ENCODE data around the gene NAIF1.
A peak's percentile ranks its signal among the peaks of the same experiment; 100 is the strongest.

NAIF1 gene

DNA sequence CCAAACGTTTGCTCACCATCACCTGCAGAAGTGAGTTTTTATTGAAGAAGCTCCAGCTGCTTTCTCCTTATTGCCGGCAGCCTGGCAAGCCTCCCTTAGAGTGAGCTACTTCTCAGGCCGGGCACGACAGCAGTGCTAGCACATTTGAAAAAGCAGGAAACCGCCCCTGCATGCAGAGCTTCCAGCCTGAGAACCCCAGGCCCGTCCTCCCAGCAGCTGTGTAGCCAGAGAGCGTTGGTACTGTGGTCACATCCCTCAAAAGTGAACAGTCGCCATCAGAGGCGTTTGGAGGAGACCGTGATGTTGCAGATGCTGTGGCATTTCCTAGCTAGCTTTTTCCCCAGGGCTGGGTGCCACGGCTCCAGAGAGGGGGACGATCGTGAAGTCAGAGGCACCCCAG, 24.5 kb upstream of the NAIF1 start:
- no peak for DNase-seq (ENCODE audit: low spot score)
- Histone ChIP-seq H3K79me1 (ENCODE audit: low read depth, low read length) (peaks cover 2% of the 10 kb centered on the region), H3K4me3 (ENCODE audit: low read length in 2 of 2) (peak overlapping the region in 1 of 2 donors; percentile 30), H4K91ac (ENCODE audit: low read depth, low read length, poor library complexity) (no peak overlapping the region), H3K36me3 (replicated peaks in 1 of 2; ENCODE audit: control insufficient read depth in 2 of 2, insufficient read depth in 2 of 2, low read length in 2 of 2) (peaks cover 0 to 4% of the 10 kb centered on the region in 2 donors), H2BK15ac (ENCODE audit: low read length) (no peak overlapping the region), H3K4ac (ENCODE audit: low read length) (no peak overlapping the region), H2AK5ac (ENCODE audit: low read depth, low read length) (no peak overlapping the region), H3K9ac (ENCODE audit: low read depth, low read length, poor library complexity) (no peak overlapping the region), H3K23ac (ENCODE audit: low read depth, low read length, poor library complexity) (no peak overlapping the region), H3K4me1 (ENCODE audit: control insufficient read depth in 2 of 2, insufficient read depth in 1 of 2, low read depth in 1 of 2, low read length in 2 of 2) (peaks cover 13 to 36% of the 10 kb centered on the region in 2 donors), H3K18ac (ENCODE audit: low read length) (no peak overlapping the region), H2BK120ac (ENCODE audit: low read depth, low read length) (no peak overlapping the region), H2BK5ac (ENCODE audit: low read length) (no peak overlapping the region), H2BK12ac (ENCODE audit: low read length) (no peak overlapping the region), H3K27ac (replicated peaks; ENCODE audit: low read length) (no peak overlapping the region), H3K4me2 (ENCODE audit: insufficient read depth, low read length, poor library complexity, severe bottlenecking) (no peak overlapping the region), H3K9me3 (replicated peaks in 1 of 2; ENCODE audit: control insufficient read depth in 2 of 2, insufficient read depth in 1 of 2, low read depth in 1 of 2, low read length in 2 of 2) (no peaks in the 10 kb centered on the region), H4K8ac (ENCODE audit: low read depth, low read length) (no peak overlapping the region), H3K14ac (ENCODE audit: low read length) (peak overlapping the region; percentile 31), H2AFZ (ENCODE audit: low read length) (peak overlapping the region; percentile 32), H3K27me3 (ENCODE audit: control insufficient read depth in 3 of 3, insufficient read depth in 3 of 3, low read depth in 1 of 3, low read length in 3 of 3) (no peaks in the 10 kb centered on the region)
- no CpG with 5 or more reads among the region's 13 CpGs for WGBS, 2 donors (ENCODE audit: extremely low coverage in 2 of 2, insufficient read length in 2 of 2, insufficient replicate concordance in 1 of 2)

DNA sequence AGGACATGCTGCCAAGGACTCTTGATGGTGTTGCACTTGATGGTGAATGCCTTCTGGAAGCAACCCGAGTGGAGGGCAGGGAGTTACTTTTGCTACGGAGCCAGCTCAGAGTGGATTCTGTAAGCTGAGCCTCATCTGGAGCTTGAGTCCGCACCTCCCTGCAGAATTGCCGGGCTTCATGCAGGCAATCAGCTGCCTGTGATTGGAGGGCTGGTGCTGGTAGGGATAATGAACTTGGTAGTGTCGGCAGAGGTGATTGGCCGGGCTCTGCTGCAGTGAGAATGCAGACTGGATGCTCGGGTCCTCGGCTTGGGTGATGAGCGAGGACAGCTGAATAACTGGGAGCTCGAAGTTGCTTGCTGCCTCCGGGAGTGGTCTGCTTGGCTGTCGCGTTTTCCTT, 24.0 kb upstream of the NAIF1 start:
- Histone ChIP-seq H3K4ac (ENCODE audit: low read length) (no peak overlapping the region), H2AK5ac (ENCODE audit: low read depth, low read length) (no peak overlapping the region), H2BK120ac (ENCODE audit: low read depth, low read length) (no peak overlapping the region), H2BK12ac (ENCODE audit: low read length) (no peak overlapping the region), H2BK15ac (ENCODE audit: low read length) (no peak overlapping the region), H3K9me3 (replicated peaks in 1 of 2; ENCODE audit: control insufficient read depth in 2 of 2, insufficient read depth in 1 of 2, low read depth in 1 of 2, low read length in 2 of 2) (no peaks in the 10 kb centered on the region), H3K14ac (ENCODE audit: low read length) (no peak overlapping the region), H3K36me3 (replicated peaks in 1 of 2; ENCODE audit: control insufficient read depth in 2 of 2, insufficient read depth in 2 of 2, low read length in 2 of 2) (peaks cover 0 to 5% of the 10 kb centered on the region in 2 donors), H2BK5ac (ENCODE audit: low read length) (no peak overlapping the region), H4K8ac (ENCODE audit: low read depth, low read length) (no peak overlapping the region), H3K4me1 (ENCODE audit: control insufficient read depth in 2 of 2, insufficient read depth in 1 of 2, low read depth in 1 of 2, low read length in 2 of 2) (peaks cover 12 to 36% of the 10 kb centered on the region in 2 donors), H3K18ac (ENCODE audit: low read length) (no peak overlapping the region), H3K23ac (ENCODE audit: low read depth, low read length, poor library complexity) (no peak overlapping the region), H4K91ac (ENCODE audit: low read depth, low read length, poor library complexity) (no peak overlapping the region), H3K9ac (ENCODE audit: low read depth, low read length, poor library complexity) (no peak overlapping the region), H3K27me3 (ENCODE audit: control insufficient read depth in 3 of 3, insufficient read depth in 3 of 3, low read depth in 1 of 3, low read length in 3 of 3) (no peaks in the 10 kb centered on the region), H3K79me1 (ENCODE audit: low read depth, low read length) (peaks cover 2% of the 10 kb centered on the region), H3K4me3 (ENCODE audit: low read length in 2 of 2) (peak overlapping the region in 1 of 2 donors; percentile 30), H2AFZ (ENCODE audit: low read length) (peak overlapping the region; percentile 32), H3K27ac (replicated peaks; ENCODE audit: low read length) (no peak overlapping the region), H3K4me2 (ENCODE audit: insufficient read depth, low read length, poor library complexity, severe bottlenecking) (no peak overlapping the region)
- no peak for DNase-seq (ENCODE audit: low spot score)
- no CpG with 5 or more reads among the region's 13 CpGs for WGBS, 2 donors (ENCODE audit: extremely low coverage in 2 of 2, insufficient read length in 2 of 2, insufficient replicate concordance in 1 of 2)

DNA sequence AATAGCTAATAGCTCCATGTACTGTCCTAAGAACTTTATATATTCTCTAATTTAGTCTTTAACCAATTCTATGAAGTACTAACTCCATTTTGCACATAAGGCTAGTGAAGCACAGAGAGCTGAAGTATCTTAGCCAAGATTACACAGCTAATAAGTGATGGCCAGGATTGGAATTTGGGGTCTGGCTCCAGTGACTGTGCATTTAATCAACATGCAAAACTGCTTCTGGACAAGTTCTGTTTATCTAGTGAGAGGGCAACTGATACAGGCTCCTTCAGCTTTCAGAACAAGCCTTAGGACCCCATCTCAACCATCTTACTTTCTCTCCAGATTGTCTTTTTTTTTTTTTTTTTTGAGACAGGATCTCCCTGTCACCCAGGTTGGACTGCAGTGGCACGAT, 22.2 kb upstream of the NAIF1 start:
- Histone ChIP-seq H2AK5ac (ENCODE audit: low read depth, low read length) (no peak overlapping the region), H2BK120ac (ENCODE audit: low read depth, low read length) (no peak overlapping the region), H3K27me3 (ENCODE audit: control insufficient read depth in 3 of 3, insufficient read depth in 3 of 3, low read depth in 1 of 3, low read length in 3 of 3) (no peaks in the 10 kb centered on the region), H3K4me1 (ENCODE audit: control insufficient read depth in 2 of 2, insufficient read depth in 1 of 2, low read depth in 1 of 2, low read length in 2 of 2) (peaks cover 6 to 27% of the 10 kb centered on the region in 2 donors), H3K14ac (ENCODE audit: low read length) (no peak overlapping the region), H3K36me3 (replicated peaks in 1 of 2; ENCODE audit: control insufficient read depth in 2 of 2, insufficient read depth in 2 of 2, low read length in 2 of 2) (peaks cover 0 to 9% of the 10 kb centered on the region in 2 donors), H3K27ac (replicated peaks; ENCODE audit: low read length) (no peak overlapping the region), H2AFZ (ENCODE audit: low read length) (no peak overlapping the region), H3K23ac (ENCODE audit: low read depth, low read length, poor library complexity) (no peak overlapping the region), H3K4me3 (ENCODE audit: low read length in 2 of 2) (no peak overlapping the region), H4K91ac (ENCODE audit: low read depth, low read length, poor library complexity) (no peak overlapping the region), H3K9ac (ENCODE audit: low read depth, low read length, poor library complexity) (no peak overlapping the region), H4K8ac (ENCODE audit: low read depth, low read length) (no peak overlapping the region), H2BK12ac (ENCODE audit: low read length) (no peak overlapping the region), H2BK15ac (ENCODE audit: low read length) (no peak overlapping the region), H3K9me3 (replicated peaks in 1 of 2; ENCODE audit: control insufficient read depth in 2 of 2, insufficient read depth in 1 of 2, low read depth in 1 of 2, low read length in 2 of 2) (no peaks in the 10 kb centered on the region), H3K79me1 (ENCODE audit: low read depth, low read length) (no peaks in the 10 kb centered on the region), H3K4ac (ENCODE audit: low read length) (no peak overlapping the region), H3K18ac (ENCODE audit: low read length) (no peak overlapping the region), H3K4me2 (ENCODE audit: insufficient read depth, low read length, poor library complexity, severe bottlenecking) (no peak overlapping the region), H2BK5ac (ENCODE audit: low read length) (no peak overlapping the region)
- no CpG with 5 or more reads among the region's 1 CpG for WGBS, 2 donors (ENCODE audit: extremely low coverage in 2 of 2, insufficient read length in 2 of 2, insufficient replicate concordance in 1 of 2)
- DNase-seq (ENCODE audit: low spot score) = no peak

DNA sequence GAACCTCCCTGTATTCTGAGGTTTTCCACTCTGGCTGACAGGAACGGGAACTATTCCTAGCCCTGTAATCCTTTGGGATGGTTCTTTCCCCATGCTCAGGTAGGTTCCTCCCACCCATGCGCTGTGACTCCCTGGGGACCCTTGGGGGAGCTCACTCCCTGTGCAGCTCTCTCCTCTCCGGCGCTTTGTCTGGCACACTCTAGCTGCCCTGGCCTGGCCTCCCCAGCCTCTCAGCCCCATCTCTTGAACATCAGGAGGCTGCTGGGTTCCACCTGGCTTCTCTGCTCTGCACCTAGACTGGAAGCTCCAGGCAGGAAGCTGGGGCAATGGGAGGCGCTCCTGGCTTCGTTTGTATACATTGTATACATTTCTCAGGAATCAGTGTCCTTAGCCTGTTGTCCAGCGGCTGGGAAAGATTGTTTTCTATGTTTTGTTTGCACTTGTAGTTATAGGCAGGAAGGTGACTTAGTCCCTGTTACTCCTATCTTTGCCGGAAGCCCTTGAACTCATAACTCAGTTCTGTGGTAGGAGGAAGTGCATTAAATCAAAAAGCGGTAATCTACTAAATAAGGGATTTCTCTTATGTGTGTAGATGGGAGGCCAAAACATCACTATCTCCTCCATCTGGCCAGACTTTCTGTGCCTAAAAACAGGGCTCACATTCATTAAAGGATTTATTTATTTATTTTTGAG, 21.3 kb upstream of the NAIF1 start:
- Histone ChIP-seq H3K14ac (ENCODE audit: low read length) (no peak overlapping the region), H2BK120ac (ENCODE audit: low read depth, low read length) (no peak overlapping the region)
- no CpG with 5 or more reads among the region's 9 CpGs for WGBS, 2 donors (ENCODE audit: extremely low coverage in 2 of 2, insufficient read length in 2 of 2, insufficient replicate concordance in 1 of 2)

More for the DNA sequence above, 21.3 kb upstream of the NAIF1 start:
- Histone ChIP-seq H4K8ac (ENCODE audit: low read depth, low read length) (no peak overlapping the region), H4K91ac (ENCODE audit: low read depth, low read length, poor library complexity) (no peak overlapping the region), H2AFZ (ENCODE audit: low read length) (no peak overlapping the region), H3K4me1 (ENCODE audit: control insufficient read depth in 2 of 2, insufficient read depth in 1 of 2, low read depth in 1 of 2, low read length in 2 of 2) (peaks cover 7 to 20% of the 10 kb centered on the region in 2 donors), H3K79me1 (ENCODE audit: low read depth, low read length) (no peaks in the 10 kb centered on the region), H3K27me3 (ENCODE audit: control insufficient read depth in 3 of 3, insufficient read depth in 3 of 3, low read depth in 1 of 3, low read length in 3 of 3) (no peaks in the 10 kb centered on the region), H2AK5ac (ENCODE audit: low read depth, low read length) (peak overlapping the region; percentile 14), H3K27ac (replicated peaks; ENCODE audit: low read length) (no peak overlapping the region), H3K4ac (ENCODE audit: low read length) (no peak overlapping the region), H3K23ac (ENCODE audit: low read depth, low read length, poor library complexity) (no peak overlapping the region), H2BK15ac (ENCODE audit: low read length) (no peak overlapping the region), H3K9ac (ENCODE audit: low read depth, low read length, poor library complexity) (no peak overlapping the region), H2BK12ac (ENCODE audit: low read length) (no peak overlapping the region), H3K36me3 (replicated peaks in 1 of 2; ENCODE audit: control insufficient read depth in 2 of 2, insufficient read depth in 2 of 2, low read length in 2 of 2) (peaks cover 0 to 9% of the 10 kb centered on the region in 2 donors), H3K9me3 (replicated peaks in 1 of 2; ENCODE audit: control insufficient read depth in 2 of 2, insufficient read depth in 1 of 2, low read depth in 1 of 2, low read length in 2 of 2) (no peaks in the 10 kb centered on the region), H3K4me2 (ENCODE audit: insufficient read depth, low read length, poor library complexity, severe bottlenecking) (no peak overlapping the region), H3K4me3 (ENCODE audit: low read length in 2 of 2) (no peak overlapping the region), H3K18ac (ENCODE audit: low read length) (no peak overlapping the region), H2BK5ac (ENCODE audit: low read length) (no peak overlapping the region)
- no peak for DNase-seq (ENCODE audit: low spot score)

Measured in neuronal stem cell (in vitro differentiated cells).